Epithelial cell of esophagus (primary cell): ENCODE measurements around the gene MFSD12.

Experiments
- DNase-seq: peaks from one replicate; pipeline ENCODE4 v3.0.0; 2010; ENCODE audit warnings: low read depth
- H3K4me3 ChIP-seq: 2 replicates; pipeline ENCODE4 v1.5.1; 2011; ENCODE audit warnings: mild to moderate bottlenecking, low read length, control low read depth
- CTCF ChIP-seq: IDR thresholded peaks from 2 replicates; pipeline ENCODE4 v1.5.1; 2011; ENCODE audit warnings: low read depth, mild to moderate bottlenecking, low read length, control low read depth, inconsistent platforms; ENCODE audit not compliant: insufficient read depth; ENCODE audit errors: missing control alignments

MFSD12 gene

GRCh38 chr19:3520166-3521103 lies 37.0 kb downstream of the MFSD12 start:
- H3K4me3 ChIP-seq, result no peak overlapping the region
- peak; percentile 7 for TF ChIP-seq CTCF
- peak; percentile 93 for DNase-seq

GRCh38 chr19:3519126-3519525 lies 38.3 kb downstream of the MFSD12 start:
- no peak for TF ChIP-seq CTCF
- no peak for DNase-seq

GRCh38 chr19:3518659-3519058 lies 38.7 kb downstream of the MFSD12 start:
- DNase-seq, result no peak
- no peak for TF ChIP-seq CTCF
- H3K4me3 ChIP-seq, result no peak overlapping the region

More at GRCh38 chr19:3519126-3519525, 38.3 kb downstream of the MFSD12 start:
- H3K4me3 ChIP-seq, result no peak overlapping the region

- DNase-seq, result no peak
- no peak overlapping the region for H3K4me3 ChIP-seq
- TF ChIP-seq CTCF, result no peak
These were observed 39.1 kb downstream of the MFSD12 start for GRCh38 chr19:3518255-3518654.

- no peak for TF ChIP-seq CTCF
- DNase-seq, result no peak
- H3K4me3 ChIP-seq, result no peak overlapping the region
These were observed 39.7 kb downstream of the MFSD12 start for GRCh38 chr19:3517638-3518037.

- TF ChIP-seq CTCF, result no peak
- H3K4me3 ChIP-seq, result no peak overlapping the region
- DNase-seq, result peak; percentile 51
These were observed 40.6 kb downstream of the MFSD12 start for GRCh38 chr19:3516675-3517207.

- DNase-seq, result no peak
- TF ChIP-seq CTCF, result no peak
- H3K4me3 ChIP-seq, result no peak overlapping the region
These were observed 41.4 kb downstream of the MFSD12 start for GRCh38 chr19:3515891-3516422.
